ENCODE measurements around the gene GGA3.

- TF ChIP-seq FOXK2 (IDR thresholded peaks at IDR 0.05) (no peak), L3MBTL2 (conservative IDR thresholded peaks at IDR 0.05) (no peak), FOXM1 (IDR thresholded peaks at IDR 0.05; ENCODE audit: borderline replicate concordance) (no peak), HDGF (IDR thresholded peaks at IDR 0.05; ENCODE audit: borderline replicate concordance) (no peak)
Observed at GRCh38 chr17:75231071-75231470, 30.3 kb downstream of the GGA3 start.

Measured in HEK293T (cell line).